ENCODE measurements around the gene SYNPO2.

DNA sequence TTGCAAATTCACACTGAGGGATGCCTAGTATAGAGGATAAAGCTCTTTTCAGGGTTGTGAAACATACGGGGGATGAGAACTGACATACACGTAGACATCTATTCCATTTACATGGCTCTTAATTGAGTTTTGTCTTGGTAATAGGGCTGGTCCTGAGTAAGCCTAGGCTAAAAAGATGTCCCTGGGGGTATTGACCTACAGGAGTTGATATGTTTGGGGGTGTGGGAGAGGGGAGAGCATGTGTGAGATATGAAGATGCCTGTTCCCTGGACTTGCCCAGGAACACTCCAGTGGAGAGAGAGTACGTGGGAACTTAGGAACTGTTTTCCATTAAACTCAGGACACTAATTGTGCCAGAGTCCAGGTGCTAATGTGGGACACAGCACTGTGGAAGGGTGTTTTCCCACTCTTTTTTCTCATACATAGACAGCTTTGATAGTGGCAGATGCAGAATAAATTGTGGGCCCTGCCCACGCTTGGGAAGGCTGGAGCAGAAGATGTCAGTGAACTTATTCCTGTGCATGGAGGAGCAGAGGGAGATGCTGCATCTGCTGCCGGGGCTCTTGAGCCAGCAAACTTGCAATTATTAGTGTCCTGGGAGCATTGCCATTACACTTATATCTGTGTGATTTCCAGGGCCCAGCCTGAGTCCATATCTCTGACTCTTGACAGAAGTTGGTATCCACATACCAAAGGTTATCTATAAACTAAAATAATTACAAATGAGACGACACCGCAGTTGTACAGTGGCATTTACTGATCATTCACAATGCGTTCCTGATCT is 20.7 kb downstream of the SYNPO2 start:
- TF ChIP-seq, protein P1, sequence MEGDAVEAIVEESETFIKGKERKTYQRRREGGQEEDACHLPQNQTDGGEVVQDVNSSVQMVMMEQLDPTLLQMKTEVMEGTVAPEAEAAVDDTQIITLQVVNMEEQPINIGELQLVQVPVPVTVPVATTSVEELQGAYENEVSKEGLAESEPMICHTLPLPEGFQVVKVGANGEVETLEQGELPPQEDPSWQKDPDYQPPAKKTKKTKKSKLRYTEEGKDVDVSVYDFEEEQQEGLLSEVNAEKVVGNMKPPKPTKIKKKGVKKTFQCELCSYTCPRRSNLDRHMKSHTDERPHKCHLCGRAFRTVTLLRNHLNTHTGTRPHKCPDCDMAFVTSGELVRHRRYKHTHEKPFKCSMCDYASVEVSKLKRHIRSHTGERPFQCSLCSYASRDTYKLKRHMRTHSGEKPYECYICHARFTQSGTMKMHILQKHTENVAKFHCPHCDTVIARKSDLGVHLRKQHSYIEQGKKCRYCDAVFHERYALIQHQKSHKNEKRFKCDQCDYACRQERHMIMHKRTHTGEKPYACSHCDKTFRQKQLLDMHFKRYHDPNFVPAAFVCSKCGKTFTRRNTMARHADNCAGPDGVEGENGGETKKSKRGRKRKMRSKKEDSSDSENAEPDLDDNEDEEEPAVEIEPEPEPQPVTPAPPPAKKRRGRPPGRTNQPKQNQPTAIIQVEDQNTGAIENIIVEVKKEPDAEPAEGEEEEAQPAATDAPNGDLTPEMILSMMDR (IDR thresholded peaks at IDR 0.05): no peak
- TF ChIP-seq EZH2phosphoT487 (IDR thresholded peaks at IDR 0.05): no peak
